ENCODE measurements around the gene CLCNKB. TPM values are rescaled to one million over a fixed set of nuclear protein-coding genes. Genes with fewer than 3 reads are reported as not detected.

Gene CLCNKB
- total RNA-seq, 1 experiment from 2014 or later, result 0.81 TPM

DNA sequence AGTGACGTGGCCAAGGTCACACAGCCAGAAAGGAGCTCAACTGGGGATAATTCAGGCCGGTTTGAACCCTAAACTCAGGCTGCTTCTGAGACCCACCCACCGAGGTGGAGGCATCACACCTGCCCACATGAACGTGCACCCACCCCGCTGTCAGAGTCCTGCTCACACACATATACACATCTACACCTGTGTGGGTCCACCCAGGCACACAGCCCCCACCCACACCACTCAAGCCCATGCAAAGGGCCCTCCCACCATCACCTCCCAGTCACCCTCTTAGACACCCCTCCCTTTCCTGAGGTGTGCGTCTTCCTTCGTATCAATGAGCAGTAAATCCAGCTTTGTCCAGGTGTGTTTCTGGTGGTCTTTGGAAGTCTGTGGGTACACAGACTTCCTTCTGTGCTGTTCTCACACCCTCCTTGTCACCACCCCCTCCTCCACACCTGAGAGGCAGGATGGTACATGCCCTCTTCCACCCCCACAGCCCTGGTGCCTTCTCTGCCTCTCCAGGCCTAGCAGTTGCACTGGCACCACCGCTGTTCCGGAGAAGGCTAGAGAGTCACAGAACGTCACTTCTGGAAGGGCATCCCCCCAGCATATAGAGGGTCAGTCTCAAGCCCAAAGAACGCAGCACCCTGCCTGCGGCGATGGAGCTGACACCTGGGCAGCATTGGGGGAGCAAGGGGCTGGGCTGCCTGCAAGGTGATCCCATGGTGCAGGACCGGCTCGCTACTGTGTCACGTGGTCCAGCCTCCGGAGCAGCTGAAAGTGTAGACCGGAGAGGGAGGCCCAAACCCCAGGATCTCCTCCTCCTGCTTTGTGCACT is 48.7 kb downstream of the CLCNKB start:
- peaks cover 5 to 17% of the 10 kb centered on the region in 2 experiments; a peak in 2 of 4 replicates for H3K4me1 ChIP-seq (ENCODE audit: control insufficient read depth in 1 of 2, insufficient read depth in 2 of 2, low read length in 2 of 2)
- POLR2A ChIA-PET, result no interaction called here
- no peaks in the 10 kb centered on the region for H3K9me3 ChIP-seq (ENCODE audit: control insufficient read depth in 1 of 2, insufficient read depth in 1 of 2, low read depth in 1 of 2, low read length in 2 of 2)
- no peaks in the 10 kb centered on the region for H3K9me2 ChIP-seq (ENCODE audit: insufficient read depth)
- H3K27me3 ChIP-seq (ENCODE audit: insufficient read depth, low read length), result no peaks in the 10 kb centered on the region
- no peaks in the 10 kb centered on the region for H4K20me1 ChIP-seq (ENCODE audit: insufficient read depth)
- no peak for ATAC-seq
- BruUV-seq (replicated peaks), result no TSS peak
- intact Hi-C loops (cut with micrococcal nuclease), result no loop called here
- RAD21 ChIA-PET (ENCODE audit: low non-redundant PET in 1 of 2, low total read pairs in 2 of 2, uncharacterized antibody in 2 of 2, unreplicated experiment in 2 of 2), result interaction anchor here in 1 of 2 experiments (0.7 kb wide), 1 partner anchor 90 kb away, joined by 3 read pairs; no protein-coding TSS in a partner anchor
- CTCF ChIA-PET, result interaction anchor here (0.9 kb wide), 1 partner anchor 10 kb away, joined by 3 read pairs; no protein-coding TSS in a partner anchor
- no peak overlapping the region for H3K9ac ChIP-seq (ENCODE audit: low read length)
- no peak overlapping the region for H2AFZ ChIP-seq (ENCODE audit: low read depth, low read length, poor library complexity, severe bottlenecking)
- no peaks in the 10 kb centered on the region for H3K36me3 ChIP-seq (ENCODE audit: control insufficient read depth in 1 of 2, insufficient read depth in 2 of 2, low read length in 2 of 2)
- H3K27ac ChIP-seq (ENCODE audit: low read depth, low read length), result no peak overlapping the region
- H3K79me2 ChIP-seq (ENCODE audit: insufficient read depth, low read length), result no peaks in the 10 kb centered on the region
- TF ChIP-seq SRF (IDR thresholded peaks at IDR 0.05; ENCODE audit: low read depth), result no peak
- TF ChIP-seq EZH2 (IDR thresholded peaks at IDR 0.05), result no peak
- TF ChIP-seq CTCF (IDR thresholded peaks at IDR 0.05 in 2 of 3, conservative IDR thresholded peaks at IDR 0.05 in 1 of 3; ENCODE audit: borderline replicate concordance in 1 of 3, insufficient read depth in 1 of 3, low read depth in 2 of 3, low read length in 2 of 3), result no peak
- no peak for DNase-seq (ENCODE audit: low read depth, low spot score)
- no peak overlapping the region for H3K4me2 ChIP-seq (ENCODE audit: low read length)
- no peak overlapping the region for H3K4me3 ChIP-seq (replicated peaks in 1 of 2; ENCODE audit: low read depth in 1 of 2, low read length in 2 of 2)

DNA sequence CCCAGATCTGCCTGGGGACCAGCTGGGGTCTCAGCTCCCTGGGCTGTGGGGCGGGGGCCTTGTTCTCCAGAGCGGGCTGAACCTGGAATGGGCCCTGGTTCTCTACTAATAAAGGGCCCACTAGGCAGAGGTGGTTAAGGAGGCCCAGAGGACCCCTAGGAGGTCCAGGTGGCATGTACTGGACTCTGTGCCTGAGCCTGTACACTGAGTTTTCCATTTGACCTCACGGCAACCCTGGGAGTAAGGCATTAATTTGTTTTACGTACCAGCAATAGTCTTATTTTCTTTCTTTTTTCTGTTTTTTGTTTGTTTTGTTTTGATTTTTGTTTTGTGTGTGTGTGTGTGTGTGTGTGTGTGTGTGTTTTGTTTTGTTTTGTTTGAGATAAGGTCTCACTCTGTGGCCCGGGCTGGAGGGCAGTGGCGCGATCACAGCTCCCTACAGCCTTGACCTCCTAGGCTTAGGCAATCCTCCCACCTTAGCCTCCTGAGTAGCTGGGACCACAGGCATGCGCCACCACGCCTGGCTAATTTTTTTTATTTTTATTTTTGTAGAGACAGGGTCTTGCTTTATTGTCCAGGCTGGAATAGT is 49.4 kb downstream of the CLCNKB start:
- ATAC-seq (no peak), DNase-seq (ENCODE audit: low read depth, low spot score) (no peak)
- Histone ChIP-seq H3K27me3 (ENCODE audit: insufficient read depth, low read length) (no peaks in the 10 kb centered on the region), H4K20me1 (ENCODE audit: insufficient read depth) (no peaks in the 10 kb centered on the region), H3K36me3 (ENCODE audit: control insufficient read depth in 1 of 2, insufficient read depth in 2 of 2, low read length in 2 of 2) (no peaks in the 10 kb centered on the region), H3K4me2 (ENCODE audit: low read length) (no peak overlapping the region), H3K9ac (ENCODE audit: low read length) (no peak overlapping the region), H3K79me2 (ENCODE audit: insufficient read depth, low read length) (no peaks in the 10 kb centered on the region), H3K4me1 (ENCODE audit: control insufficient read depth in 1 of 2, insufficient read depth in 2 of 2, low read length in 2 of 2) (peaks cover 12 to 24% of the 10 kb centered on the region in 2 experiments; a peak in 3 of 4 replicates), H3K9me3 (ENCODE audit: control insufficient read depth in 1 of 2, insufficient read depth in 1 of 2, low read depth in 1 of 2, low read length in 2 of 2) (no peaks in the 10 kb centered on the region), H3K4me3 (replicated peaks in 1 of 2; ENCODE audit: low read depth in 1 of 2, low read length in 2 of 2) (no peak overlapping the region), H2AFZ (ENCODE audit: low read depth, low read length, poor library complexity, severe bottlenecking) (no peak overlapping the region), H3K27ac (ENCODE audit: low read depth, low read length) (no peak overlapping the region), H3K9me2 (ENCODE audit: insufficient read depth) (no peaks in the 10 kb centered on the region)
- intact Hi-C loops (cut with micrococcal nuclease), result no loop called here
- TF ChIP-seq SP1 (IDR thresholded peaks at IDR 0.05; ENCODE audit: low read depth) (no peak), EGR1 (IDR thresholded peaks at IDR 0.05; ENCODE audit: low read depth) (no peak), CEBPB (IDR thresholded peaks at IDR 0.05; ENCODE audit: low read depth) (no peak), ZNF274 (IDR thresholded peaks at IDR 0.05; ENCODE audit: low read depth, low read length) (no peak), CBX3 (IDR thresholded peaks at IDR 0.05; ENCODE audit: low read depth) (no peak), POLR2A (IDR thresholded peaks at IDR 0.05; ENCODE audit: borderline replicate concordance, extremely low read depth, insufficient read depth, insufficient read length) (no peak), TCF7L2 (IDR thresholded peaks at IDR 0.05; ENCODE audit: borderline replicate concordance, extremely low read depth, insufficient read depth, insufficient read length) (no peak), SIN3A (IDR thresholded peaks at IDR 0.05; ENCODE audit: low read depth) (no peak), ZFX (IDR thresholded peaks at IDR 0.05) (no peak), SRF (IDR thresholded peaks at IDR 0.05; ENCODE audit: low read depth) (no peak)
- TF ChIP-seq, protein P1, sequence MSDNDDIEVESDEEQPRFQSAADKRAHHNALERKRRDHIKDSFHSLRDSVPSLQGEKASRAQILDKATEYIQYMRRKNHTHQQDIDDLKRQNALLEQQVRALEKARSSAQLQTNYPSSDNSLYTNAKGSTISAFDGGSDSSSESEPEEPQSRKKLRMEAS (IDR thresholded peaks at IDR 0.05), result no peak
- TF ChIP-seq, protein P2, sequence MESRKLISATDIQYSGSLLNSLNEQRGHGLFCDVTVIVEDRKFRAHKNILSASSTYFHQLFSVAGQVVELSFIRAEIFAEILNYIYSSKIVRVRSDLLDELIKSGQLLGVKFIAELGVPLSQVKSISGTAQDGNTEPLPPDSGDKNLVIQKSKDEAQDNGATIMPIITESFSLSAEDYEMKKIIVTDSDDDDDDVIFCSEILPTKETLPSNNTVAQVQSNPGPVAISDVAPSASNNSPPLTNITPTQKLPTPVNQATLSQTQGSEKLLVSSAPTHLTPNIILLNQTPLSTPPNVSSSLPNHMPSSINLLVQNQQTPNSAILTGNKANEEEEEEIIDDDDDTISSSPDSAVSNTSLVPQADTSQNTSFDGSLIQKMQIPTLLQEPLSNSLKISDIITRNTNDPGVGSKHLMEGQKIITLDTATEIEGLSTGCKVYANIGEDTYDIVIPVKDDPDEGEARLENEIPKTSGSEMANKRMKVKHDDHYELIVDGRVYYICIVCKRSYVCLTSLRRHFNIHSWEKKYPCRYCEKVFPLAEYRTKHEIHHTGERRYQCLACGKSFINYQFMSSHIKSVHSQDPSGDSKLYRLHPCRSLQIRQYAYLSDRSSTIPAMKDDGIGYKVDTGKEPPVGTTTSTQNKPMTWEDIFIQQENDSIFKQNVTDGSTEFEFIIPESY (IDR thresholded peaks at IDR 0.05; ENCODE audit: extremely low read depth, insufficient replicate concordance, low read length), result no peak
- ChIA-PET POLR2A (no interaction called here), CTCF (no interaction called here), RAD21 (ENCODE audit: low non-redundant PET in 1 of 2, low total read pairs in 2 of 2, uncharacterized antibody in 2 of 2, unreplicated experiment in 2 of 2) (no interaction called here)
- BruUV-seq (replicated peaks), result no TSS peak

All from HCT116 (cell line).